ENCODE results near the gene SLC16A13.

Gene SLC16A13

DNA sequence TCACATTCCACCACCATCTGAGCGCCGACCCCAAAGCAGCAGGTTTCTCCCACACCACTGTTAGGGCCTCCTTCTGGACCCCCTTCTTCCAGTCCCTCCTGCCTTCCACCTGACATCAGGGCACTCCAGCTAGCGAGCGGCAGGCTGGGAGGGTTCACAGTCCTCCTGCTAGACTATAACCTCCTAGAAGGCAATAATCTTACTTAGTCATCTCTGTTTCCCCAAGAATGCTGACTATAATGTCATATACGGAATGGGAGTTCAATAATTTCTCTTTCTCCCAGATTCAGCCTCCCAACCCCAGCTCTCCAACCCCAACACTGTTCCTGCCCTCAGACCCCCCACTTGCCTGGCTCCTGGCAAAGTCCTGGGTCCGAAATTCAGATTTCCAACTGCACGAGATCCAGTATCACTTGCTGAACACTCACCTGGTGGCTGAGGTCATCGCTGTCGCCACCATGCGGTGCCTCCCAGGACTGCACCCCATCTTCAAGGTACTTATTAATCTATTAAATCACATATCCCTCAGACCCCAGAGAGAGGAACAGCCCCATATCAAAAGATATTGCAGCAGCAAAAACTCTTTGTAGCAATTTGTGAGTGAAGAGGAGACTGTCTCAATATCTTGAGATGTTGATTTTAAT is 34.4 kb upstream of the SLC16A13 start:
- Histone ChIP-seq H3K4me3 (ENCODE audit: low read depth, low read length) (no peak overlapping the region), H3K9ac (ENCODE audit: low read depth, low read length) (no peak overlapping the region), H3K36me3 (ENCODE audit: control insufficient read depth, insufficient read depth, low read length) (peaks cover 14% of the 10 kb centered on the region), H3K4me1 (ENCODE audit: control insufficient read depth, insufficient read depth, low read length) (no peaks in the 10 kb centered on the region), H3K27me3 (ENCODE audit: control insufficient read depth, insufficient read depth, low read length) (peaks cover 8% of the 10 kb centered on the region), H3K9me3 (ENCODE audit: control insufficient read depth, insufficient read depth, low read length) (no peaks in the 10 kb centered on the region)

DNA sequence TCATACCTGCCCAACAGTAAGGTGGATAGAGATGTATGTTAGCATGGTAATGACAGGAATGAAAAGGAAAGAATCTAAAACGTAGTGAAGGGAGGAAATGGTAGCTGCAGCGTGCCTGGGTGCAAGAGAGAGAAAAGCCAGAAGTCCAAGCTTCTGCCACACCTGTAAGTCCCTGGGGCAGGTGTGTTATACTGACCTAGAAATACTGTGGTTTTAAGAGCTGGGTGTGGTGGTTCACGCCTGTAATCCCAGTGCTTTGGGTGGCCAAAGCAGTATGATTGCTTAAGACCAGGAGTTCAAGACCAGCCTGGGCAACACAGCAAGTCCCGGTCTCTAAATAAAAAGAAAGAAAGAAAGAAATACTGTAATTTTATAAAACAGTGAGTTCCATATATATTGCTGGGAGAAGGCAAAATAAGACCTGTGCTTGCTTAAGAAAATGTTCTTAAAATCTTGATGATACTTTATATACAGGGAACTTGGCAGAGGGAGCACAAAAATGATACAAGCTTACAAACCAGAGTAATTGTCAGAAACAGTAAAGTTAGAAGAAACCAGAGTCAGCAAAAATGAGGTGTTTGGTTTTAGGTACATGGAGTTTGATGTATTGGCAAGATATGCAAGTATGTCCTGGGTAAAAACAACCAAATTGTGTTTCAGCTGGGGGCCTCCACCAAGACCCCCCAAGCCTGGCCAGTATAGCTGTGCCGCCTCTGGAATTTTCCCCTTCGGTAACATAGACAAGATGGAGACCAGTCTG is 33.3 kb upstream of the SLC16A13 start:
- Histone ChIP-seq H3K9ac (ENCODE audit: low read depth, low read length) (no peak overlapping the region), H3K4me3 (ENCODE audit: low read depth, low read length) (no peak overlapping the region), H3K9me3 (ENCODE audit: control insufficient read depth, insufficient read depth, low read length) (no peaks in the 10 kb centered on the region), H3K27me3 (ENCODE audit: control insufficient read depth, insufficient read depth, low read length) (no peaks in the 10 kb centered on the region), H3K4me1 (ENCODE audit: control insufficient read depth, insufficient read depth, low read length) (no peaks in the 10 kb centered on the region), H3K36me3 (ENCODE audit: control insufficient read depth, insufficient read depth, low read length) (peaks cover 13% of the 10 kb centered on the region)

DNA sequence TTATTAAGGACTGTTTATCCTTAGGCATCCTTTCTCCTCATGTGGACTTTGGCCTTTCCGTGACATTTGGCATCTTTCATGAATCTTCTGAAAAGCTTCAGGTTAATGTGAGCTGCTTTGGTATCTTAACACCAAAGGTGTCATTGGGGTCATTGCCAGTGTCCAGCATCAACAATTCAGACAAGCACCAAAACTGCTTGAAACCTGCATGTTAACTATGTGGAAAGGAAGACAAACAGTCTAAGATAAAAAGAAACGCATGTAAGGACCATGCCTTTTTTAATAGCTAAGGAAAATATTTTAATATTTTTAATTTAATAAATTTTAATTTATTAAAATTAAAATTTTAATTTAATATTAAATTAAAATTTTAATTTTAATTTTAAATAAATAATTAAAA is 32.1 kb upstream of the SLC16A13 start:
- Histone ChIP-seq H3K27me3 (ENCODE audit: control insufficient read depth, insufficient read depth, low read length) (no peaks in the 10 kb centered on the region), H3K9me3 (ENCODE audit: control insufficient read depth, insufficient read depth, low read length) (no peaks in the 10 kb centered on the region), H3K36me3 (ENCODE audit: control insufficient read depth, insufficient read depth, low read length) (peaks cover 13% of the 10 kb centered on the region), H3K4me3 (ENCODE audit: low read depth, low read length) (no peak overlapping the region), H3K4me1 (ENCODE audit: control insufficient read depth, insufficient read depth, low read length) (no peaks in the 10 kb centered on the region), H3K9ac (ENCODE audit: low read depth, low read length) (no peak overlapping the region)

DNA sequence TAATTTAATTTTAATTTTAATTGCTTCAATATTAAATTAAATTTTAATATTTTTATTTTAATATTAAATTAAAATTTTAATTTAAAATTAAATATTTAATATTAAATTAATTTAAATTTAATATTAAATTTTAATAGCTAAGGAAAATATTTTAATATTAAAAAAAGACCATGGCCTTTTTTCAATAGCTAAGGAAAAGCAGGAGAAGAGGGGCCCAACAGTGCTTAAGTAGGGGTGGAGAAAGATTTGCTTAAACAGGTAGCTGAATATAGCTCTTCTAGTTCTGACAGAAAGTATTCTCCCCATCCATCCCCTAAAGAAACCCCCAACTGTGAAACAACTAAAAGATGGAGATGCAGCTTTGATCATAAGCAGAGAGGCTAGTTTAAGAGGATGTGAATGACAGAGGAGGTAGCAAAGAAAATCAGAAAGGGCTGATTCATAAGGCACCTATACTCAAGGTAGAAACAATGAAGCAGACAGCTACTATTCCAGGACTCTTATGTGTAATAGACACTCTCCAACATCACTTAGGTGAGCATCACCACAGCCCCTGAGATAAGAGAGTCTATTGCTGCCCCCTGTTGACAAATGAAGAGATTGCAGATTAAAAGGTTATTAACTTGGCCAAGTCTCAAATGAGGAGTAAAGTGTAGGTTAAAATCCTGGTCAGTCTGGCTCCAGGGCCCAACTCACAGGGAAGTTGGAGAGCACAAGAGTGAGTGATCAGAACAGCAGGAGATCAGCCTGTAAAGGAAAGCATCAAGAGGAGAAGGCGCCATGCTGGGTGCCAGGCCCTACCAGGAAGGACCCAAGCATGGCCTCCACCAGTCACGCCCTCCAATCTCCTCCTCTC is 31.2 kb upstream of the SLC16A13 start:
- no peaks in the 10 kb centered on the region for H3K27me3 ChIP-seq (ENCODE audit: control insufficient read depth, insufficient read depth, low read length)
- H3K4me1 ChIP-seq (ENCODE audit: control insufficient read depth, insufficient read depth, low read length): no peaks in the 10 kb centered on the region
- no peaks in the 10 kb centered on the region for H3K9me3 ChIP-seq (ENCODE audit: control insufficient read depth, insufficient read depth, low read length)
- H3K9ac ChIP-seq (ENCODE audit: low read depth, low read length): no peak overlapping the region
- peaks cover 7% of the 10 kb centered on the region for H3K36me3 ChIP-seq (ENCODE audit: control insufficient read depth, insufficient read depth, low read length)
- H3K4me3 ChIP-seq (ENCODE audit: low read depth, low read length): no peak overlapping the region

DNA sequence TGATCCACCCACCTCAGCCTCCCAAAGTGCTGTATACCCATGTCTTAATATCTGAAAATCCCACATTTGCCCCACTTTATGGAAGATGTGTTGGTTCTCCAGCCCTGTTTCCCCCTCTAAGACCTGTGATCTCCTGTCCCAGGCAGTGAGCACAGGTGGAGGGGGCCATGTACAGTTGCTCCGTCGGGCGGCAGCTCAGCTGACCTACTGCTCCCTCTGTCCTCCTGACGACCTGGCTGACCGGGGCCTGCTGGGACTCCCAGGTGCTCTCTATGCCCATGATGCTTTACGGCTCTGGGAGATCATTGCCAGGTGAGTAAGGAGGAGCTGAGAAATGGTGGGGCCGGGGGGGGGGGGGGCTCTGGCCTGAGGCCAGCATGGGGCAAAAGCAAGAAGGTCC is 30.1 kb upstream of the SLC16A13 start:
- Histone ChIP-seq H3K4me1 (ENCODE audit: control insufficient read depth, insufficient read depth, low read length) (no peaks in the 10 kb centered on the region), H3K4me3 (ENCODE audit: low read depth, low read length) (no peak overlapping the region), H3K36me3 (ENCODE audit: control insufficient read depth, insufficient read depth, low read length) (peaks cover 4% of the 10 kb centered on the region), H3K27me3 (ENCODE audit: control insufficient read depth, insufficient read depth, low read length) (no peaks in the 10 kb centered on the region), H3K9ac (ENCODE audit: low read depth, low read length) (no peak overlapping the region), H3K9me3 (ENCODE audit: control insufficient read depth, insufficient read depth, low read length) (no peaks in the 10 kb centered on the region)

DNA sequence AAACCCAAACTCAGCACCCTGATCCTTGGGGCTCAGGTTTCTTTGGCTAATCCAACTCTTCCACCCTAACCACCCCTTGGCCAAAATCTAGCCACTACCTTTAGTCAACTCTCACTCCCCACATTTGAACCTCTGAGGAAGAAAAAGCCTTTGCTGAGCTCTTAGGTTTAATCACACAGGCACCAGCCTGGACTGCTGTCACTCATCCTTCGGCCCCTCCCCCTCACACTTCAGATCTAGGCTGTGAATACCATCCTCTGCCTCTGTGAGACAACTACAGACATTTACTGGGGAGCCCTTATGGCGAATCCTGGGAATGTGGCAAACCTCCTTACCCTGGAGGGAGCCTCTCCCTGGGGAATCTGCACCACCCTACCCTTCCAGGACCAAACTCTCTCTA is 28.7 kb upstream of the SLC16A13 start:
- no peaks in the 10 kb centered on the region for H3K27me3 ChIP-seq (ENCODE audit: control insufficient read depth, insufficient read depth, low read length)
- H3K9me3 ChIP-seq (ENCODE audit: control insufficient read depth, insufficient read depth, low read length): no peaks in the 10 kb centered on the region
- H3K36me3 ChIP-seq (ENCODE audit: control insufficient read depth, insufficient read depth, low read length): peaks cover 1% of the 10 kb centered on the region
- H3K4me3 ChIP-seq (ENCODE audit: low read depth, low read length): no peak overlapping the region
- H3K4me1 ChIP-seq (ENCODE audit: control insufficient read depth, insufficient read depth, low read length): no peaks in the 10 kb centered on the region
- no peak overlapping the region for H3K9ac ChIP-seq (ENCODE audit: low read depth, low read length)

DNA sequence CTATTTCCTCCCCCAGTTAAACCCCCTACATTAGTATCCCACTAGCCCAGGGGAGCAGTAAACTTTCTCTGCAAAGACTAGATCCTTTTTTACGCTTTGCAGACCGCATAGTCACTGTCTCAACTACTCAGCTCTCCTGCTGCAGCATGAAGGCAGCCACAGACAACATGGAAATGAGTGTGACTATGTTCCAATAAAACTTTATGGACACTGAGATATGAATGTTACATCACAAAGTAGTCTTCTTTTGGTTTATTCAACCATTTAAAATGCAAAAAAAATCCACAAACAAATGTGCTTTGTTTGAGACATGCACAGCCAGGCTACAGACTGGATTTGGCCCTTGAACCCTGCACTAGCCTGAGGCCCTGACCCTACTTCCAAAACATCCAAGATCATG is 25.3 kb upstream of the SLC16A13 start:
- Histone ChIP-seq H3K4me1 (ENCODE audit: control insufficient read depth, insufficient read depth, low read length) (peaks cover 2% of the 10 kb centered on the region), H3K9ac (ENCODE audit: low read depth, low read length) (no peak overlapping the region), H3K27me3 (ENCODE audit: control insufficient read depth, insufficient read depth, low read length) (peaks cover 4% of the 10 kb centered on the region), H3K36me3 (ENCODE audit: control insufficient read depth, insufficient read depth, low read length) (no peaks in the 10 kb centered on the region), H3K4me3 (ENCODE audit: low read depth, low read length) (no peak overlapping the region), H3K9me3 (ENCODE audit: control insufficient read depth, insufficient read depth, low read length) (no peaks in the 10 kb centered on the region)

DNA sequence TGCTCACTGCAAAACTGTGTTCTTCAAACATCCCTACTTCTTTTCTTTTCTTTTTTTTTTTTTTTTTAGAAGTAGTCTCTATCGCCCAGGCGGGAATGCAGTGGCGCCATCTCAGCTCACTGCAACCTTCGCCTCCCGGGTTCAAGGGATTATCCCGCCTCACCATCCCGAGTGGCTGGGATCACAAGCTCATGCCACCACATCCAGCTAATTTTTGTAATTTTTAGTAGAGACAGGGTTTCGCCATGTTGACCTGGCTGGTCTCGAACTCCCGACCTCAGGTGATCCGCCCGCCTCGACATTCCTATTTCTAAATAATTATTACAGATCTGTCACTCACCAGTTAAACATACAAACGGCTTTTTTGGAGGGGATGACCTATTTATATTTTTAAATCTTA is 24.4 kb upstream of the SLC16A13 start:
- H3K9ac ChIP-seq (ENCODE audit: low read depth, low read length): no peak overlapping the region

DNA sequence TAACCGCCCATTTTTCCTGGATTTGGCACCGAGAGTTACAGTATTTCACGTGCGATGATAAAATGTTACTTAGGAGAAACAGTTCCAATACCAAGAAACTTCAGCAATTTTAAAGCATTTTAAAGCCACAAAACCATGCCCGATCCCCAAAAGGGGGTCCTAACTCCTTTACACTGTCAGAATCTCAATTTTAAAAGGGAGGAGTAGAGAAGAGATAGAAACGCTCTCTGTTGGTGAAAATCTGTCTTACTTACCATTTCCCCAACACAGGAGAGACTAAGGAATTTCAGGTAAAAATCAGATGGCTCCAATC is 23.9 kb upstream of the SLC16A13 start:
- H3K9ac ChIP-seq (ENCODE audit: low read depth, low read length): peak overlapping the region; percentile 94
- no peaks in the 10 kb centered on the region for H3K9me3 ChIP-seq (ENCODE audit: control insufficient read depth, insufficient read depth, low read length)
- peaks cover 8% of the 10 kb centered on the region for H3K27me3 ChIP-seq (ENCODE audit: control insufficient read depth, insufficient read depth, low read length)
- H3K4me1 ChIP-seq (ENCODE audit: control insufficient read depth, insufficient read depth, low read length): peaks cover 2% of the 10 kb centered on the region
- H3K4me3 ChIP-seq (ENCODE audit: low read depth, low read length): peak overlapping the region; percentile 78
- H3K36me3 ChIP-seq (ENCODE audit: control insufficient read depth, insufficient read depth, low read length): peaks cover 4% of the 10 kb centered on the region

More for the DNA sequence above, 24.4 kb upstream of the SLC16A13 start:
- no peaks in the 10 kb centered on the region for H3K36me3 ChIP-seq (ENCODE audit: control insufficient read depth, insufficient read depth, low read length)
- peaks cover 2% of the 10 kb centered on the region for H3K4me1 ChIP-seq (ENCODE audit: control insufficient read depth, insufficient read depth, low read length)
- peaks cover 8% of the 10 kb centered on the region for H3K27me3 ChIP-seq (ENCODE audit: control insufficient read depth, insufficient read depth, low read length)
- H3K4me3 ChIP-seq (ENCODE audit: low read depth, low read length): peak overlapping the region; percentile 78
- H3K9me3 ChIP-seq (ENCODE audit: control insufficient read depth, insufficient read depth, low read length): no peaks in the 10 kb centered on the region

DNA sequence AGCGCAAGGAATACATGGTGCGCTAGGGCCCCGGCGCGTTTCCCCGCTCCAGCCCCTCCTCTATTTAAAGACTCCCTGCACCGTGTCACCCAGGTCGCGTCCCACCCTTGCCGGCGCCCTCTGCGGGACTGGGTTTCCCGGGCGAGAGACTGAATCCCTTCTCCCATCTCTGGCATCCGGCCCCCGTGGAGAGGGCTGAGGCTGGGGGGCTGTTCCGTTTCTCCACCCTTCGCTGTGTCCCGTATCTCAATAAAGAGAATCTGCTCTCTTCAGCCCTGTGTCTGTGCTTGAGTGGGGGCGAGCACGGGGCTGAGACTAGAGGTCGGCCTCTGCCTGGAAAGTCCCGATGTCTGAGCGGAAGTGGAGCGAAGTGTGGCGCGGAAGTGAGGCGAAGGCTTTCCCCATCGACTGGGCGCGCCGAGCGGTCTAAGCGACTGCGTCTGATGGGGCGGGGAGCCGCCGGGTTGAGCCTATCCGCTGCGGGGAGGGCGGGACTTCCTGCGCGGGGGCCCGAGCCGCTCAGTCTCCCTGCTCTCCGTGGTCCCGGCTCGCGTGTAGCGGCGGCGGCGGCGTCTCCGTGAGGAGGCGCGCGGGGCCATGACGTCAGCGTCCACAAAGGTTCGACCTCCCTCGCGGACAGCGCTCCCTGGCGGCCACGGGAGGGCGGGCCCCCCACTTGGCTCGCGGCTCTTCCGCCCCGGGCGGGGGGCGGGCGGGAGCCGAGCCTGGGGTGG is 21.4 kb upstream of the SLC16A13 start:
- peak overlapping the region; percentile 78 for H3K4me3 ChIP-seq (ENCODE audit: low read depth, low read length)
- H3K36me3 ChIP-seq (ENCODE audit: control insufficient read depth, insufficient read depth, low read length): peaks cover 11% of the 10 kb centered on the region
- H3K4me1 ChIP-seq (ENCODE audit: control insufficient read depth, insufficient read depth, low read length): peaks cover 2% of the 10 kb centered on the region
- H3K9ac ChIP-seq (ENCODE audit: low read depth, low read length): peak overlapping the region; percentile 32
- no peaks in the 10 kb centered on the region for H3K9me3 ChIP-seq (ENCODE audit: control insufficient read depth, insufficient read depth, low read length)
- peaks cover 8% of the 10 kb centered on the region for H3K27me3 ChIP-seq (ENCODE audit: control insufficient read depth, insufficient read depth, low read length)

Measured in iPS-15b (cell line).